ENCODE results near the gene ACTL6A. TPM values are rescaled to one million over a fixed set of nuclear protein-coding genes. Genes with fewer than 3 reads are reported as not detected.

Gene ACTL6A
- total RNA-seq, 2 donors from 2014 or later = 77.5 to 79.2 TPM

GRCh38 chr3:179546814-179547241 lies 15.9 kb upstream of the ACTL6A start:
- ATAC-seq (replicated peaks in 1 of 2) = no peak
- Mint-ChIP-seq H3K27ac (no peak overlapping the region), H3K4me3 (no peak overlapping the region), H3K27me3 (ENCODE audit: low read depth) (peaks cover 22% of the 10 kb centered on the region), H3K4me1 (ENCODE audit: low read depth) (peaks cover 10% of the 10 kb centered on the region), H3K36me3 (ENCODE audit: insufficient read depth in 2 of 2) (no peaks in the 10 kb centered on the region), H3K9me3 (no peaks in the 10 kb centered on the region)
- no peak for DNase-seq

- H3K4me3 Mint-ChIP-seq = no peak overlapping the region
- H3K27me3 Mint-ChIP-seq (ENCODE audit: low read depth) = peaks cover 9% of the 10 kb centered on the region
- H3K36me3 Mint-ChIP-seq (ENCODE audit: insufficient read depth in 2 of 2) = no peaks in the 10 kb centered on the region
- DNase-seq (no peak), ATAC-seq (replicated peaks in 1 of 2) (no peak)
- peaks cover 10% of the 10 kb centered on the region for H3K4me1 Mint-ChIP-seq (ENCODE audit: low read depth)
- H3K27ac Mint-ChIP-seq = no peak overlapping the region
- no peaks in the 10 kb centered on the region for H3K9me3 Mint-ChIP-seq
These were observed 11.2 kb upstream of the ACTL6A start for GRCh38 chr3:179551349-179552105.

- peaks cover 10% of the 10 kb centered on the region for H3K27me3 Mint-ChIP-seq (ENCODE audit: low read depth)
- peaks cover 15% of the 10 kb centered on the region for H3K4me1 Mint-ChIP-seq (ENCODE audit: low read depth)
- no peak overlapping the region for H3K27ac Mint-ChIP-seq
- no peaks in the 10 kb centered on the region for H3K36me3 Mint-ChIP-seq (ENCODE audit: insufficient read depth in 2 of 2)
- ATAC-seq (replicated peaks in 1 of 2) (no peak), DNase-seq (peak; percentile 50 to 55)
- no peaks in the 10 kb centered on the region for H3K9me3 Mint-ChIP-seq
- no peak overlapping the region for H3K4me3 Mint-ChIP-seq
These were observed 3.9 kb upstream of the ACTL6A start for GRCh38 chr3:179558742-179559364.

GRCh38 chr3:179560791-179561190 lies 1.9 kb upstream of the ACTL6A start:
- Mint-ChIP-seq H3K36me3 (ENCODE audit: insufficient read depth in 2 of 2) (no peaks in the 10 kb centered on the region), H3K4me1 (ENCODE audit: low read depth) (peaks cover 35% of the 10 kb centered on the region), H3K27ac (no peak overlapping the region), H3K27me3 (ENCODE audit: low read depth) (peaks cover 10% of the 10 kb centered on the region), H3K4me3 (no peak overlapping the region), H3K9me3 (no peaks in the 10 kb centered on the region)
- ATAC-seq (replicated peaks in 1 of 2) (no peak), DNase-seq (no peak)

- peak overlapping the region; percentile 95 for H3K27ac Mint-ChIP-seq
- H3K4me1 Mint-ChIP-seq (ENCODE audit: low read depth) = peaks cover 46% of the 10 kb centered on the region
- no peaks in the 10 kb centered on the region for H3K9me3 Mint-ChIP-seq
- ATAC-seq (replicated peaks in 1 of 2) (peak; percentile 61), DNase-seq (peak; percentile 72 to 80)
- peaks cover 10% of the 10 kb centered on the region for H3K27me3 Mint-ChIP-seq (ENCODE audit: low read depth)
- peak overlapping the region; percentile 98 to 100 for H3K4me3 Mint-ChIP-seq
- H3K36me3 Mint-ChIP-seq (ENCODE audit: insufficient read depth in 2 of 2) = no peaks in the 10 kb centered on the region
These were observed 601 bp downstream of the ACTL6A start for GRCh38 chr3:179563271-179563783.

- peak overlapping the region in 1 of 2 donors; percentile 42 for H3K4me3 Mint-ChIP-seq
- DNase-seq (no peak), ATAC-seq (replicated peaks in 1 of 2) (no peak)
- H3K9me3 Mint-ChIP-seq = no peaks in the 10 kb centered on the region
- peaks cover 50% of the 10 kb centered on the region for H3K4me1 Mint-ChIP-seq (ENCODE audit: low read depth)
- peaks cover 5% of the 10 kb centered on the region for H3K27me3 Mint-ChIP-seq (ENCODE audit: low read depth)
- H3K27ac Mint-ChIP-seq = peak overlapping the region; percentile 89
- peaks cover 1 to 4% of the 10 kb centered on the region in 2 donors for H3K36me3 Mint-ChIP-seq (ENCODE audit: insufficient read depth in 2 of 2)
These were observed 2.8 kb downstream of the ACTL6A start for GRCh38 chr3:179565496-179565895.

GRCh38 chr3:179580992-179581391 lies 18.3 kb downstream of the ACTL6A start:
- Mint-ChIP-seq H3K4me1 (ENCODE audit: low read depth) (no peaks in the 10 kb centered on the region), H3K4me3 (no peak overlapping the region), H3K27me3 (ENCODE audit: low read depth) (no peaks in the 10 kb centered on the region), H3K27ac (peak overlapping the region; percentile 2), H3K9me3 (no peaks in the 10 kb centered on the region), H3K36me3 (ENCODE audit: insufficient read depth in 2 of 2) (peaks cover 4 to 31% of the 10 kb centered on the region in 2 donors)
- DNase-seq (no peak), ATAC-seq (replicated peaks in 1 of 2) (no peak)

GRCh38 chr3:179589143-179589542 lies 26.4 kb downstream of the ACTL6A start:
- Mint-ChIP-seq H3K4me1 (ENCODE audit: low read depth) (peaks cover 8% of the 10 kb centered on the region), H3K36me3 (ENCODE audit: insufficient read depth in 2 of 2) (peaks cover 6 to 37% of the 10 kb centered on the region in 2 donors)

GRCh38 chr3:179590669-179591068 lies 27.9 kb downstream of the ACTL6A start:
- Mint-ChIP-seq H3K4me1 (ENCODE audit: low read depth) (peaks cover 8% of the 10 kb centered on the region), H3K36me3 (ENCODE audit: insufficient read depth in 2 of 2) (peaks cover 6 to 36% of the 10 kb centered on the region in 2 donors), H3K27me3 (ENCODE audit: low read depth) (no peaks in the 10 kb centered on the region), H3K4me3 (no peak overlapping the region), H3K9me3 (no peaks in the 10 kb centered on the region), H3K27ac (peak overlapping the region; percentile 83)
- ATAC-seq (replicated peaks in 1 of 2) = no peak
- DNase-seq = no peak

More at GRCh38 chr3:179589143-179589542, 26.4 kb downstream of the ACTL6A start:
- ATAC-seq (replicated peaks in 1 of 2) (peak in 1 of 2 donors; percentile 77), DNase-seq (no peak)
- Mint-ChIP-seq H3K27me3 (ENCODE audit: low read depth) (no peaks in the 10 kb centered on the region), H3K27ac (peak overlapping the region; percentile 91), H3K4me3 (no peak overlapping the region), H3K9me3 (no peaks in the 10 kb centered on the region)

- Mint-ChIP-seq H3K27ac (peak overlapping the region; percentile 1), H3K4me3 (no peak overlapping the region), H3K9me3 (no peaks in the 10 kb centered on the region), H3K27me3 (ENCODE audit: low read depth) (no peaks in the 10 kb centered on the region), H3K36me3 (ENCODE audit: insufficient read depth in 2 of 2) (peaks cover 6 to 34% of the 10 kb centered on the region in 2 donors), H3K4me1 (ENCODE audit: low read depth) (peaks cover 8% of the 10 kb centered on the region)
- ATAC-seq (replicated peaks in 1 of 2) = no peak
- no peak for DNase-seq
These were observed 28.6 kb downstream of the ACTL6A start for GRCh38 chr3:179591313-179591712.

GRCh38 chr3:179599531-179599930 lies 36.8 kb downstream of the ACTL6A start:
- no peak for DNase-seq
- ATAC-seq (replicated peaks in 1 of 2) = no peak
- H3K4me3 Mint-ChIP-seq = no peak overlapping the region
- no peak overlapping the region for H3K27ac Mint-ChIP-seq
- H3K9me3 Mint-ChIP-seq = no peaks in the 10 kb centered on the region
- H3K36me3 Mint-ChIP-seq (ENCODE audit: insufficient read depth in 2 of 2) = peaks cover 4 to 17% of the 10 kb centered on the region in 2 donors
- H3K27me3 Mint-ChIP-seq (ENCODE audit: low read depth) = no peaks in the 10 kb centered on the region
- peaks cover 11% of the 10 kb centered on the region for H3K4me1 Mint-ChIP-seq (ENCODE audit: low read depth)

- Mint-ChIP-seq H3K4me3 (peak overlapping the region; percentile 99), H3K9me3 (no peaks in the 10 kb centered on the region), H3K4me1 (ENCODE audit: low read depth) (peaks cover 38% of the 10 kb centered on the region), H3K36me3 (ENCODE audit: insufficient read depth in 2 of 2) (peaks cover 9 to 19% of the 10 kb centered on the region in 2 donors), H3K27me3 (ENCODE audit: low read depth) (no peaks in the 10 kb centered on the region), H3K27ac (peak overlapping the region; percentile 100)
- ATAC-seq (replicated peaks in 1 of 2) (no peak), DNase-seq (no peak)
These were observed 40.6 kb downstream of the ACTL6A start for GRCh38 chr3:179603321-179603720.

GRCh38 chr3:179603831-179604230 lies 41.1 kb downstream of the ACTL6A start:
- Mint-ChIP-seq H3K27me3 (ENCODE audit: low read depth) (no peaks in the 10 kb centered on the region), H3K4me1 (ENCODE audit: low read depth) (peaks cover 43% of the 10 kb centered on the region), H3K27ac (peak overlapping the region; percentile 100), H3K9me3 (no peaks in the 10 kb centered on the region), H3K36me3 (ENCODE audit: insufficient read depth in 2 of 2) (peaks cover 9 to 19% of the 10 kb centered on the region in 2 donors), H3K4me3 (peak overlapping the region; percentile 99)
- no peak for DNase-seq
- ATAC-seq (replicated peaks in 1 of 2) = no peak
